G401.6 (cell line): Measurements from ENCODE around the gene TRIL.

Experiments
- FAIRE-seq: peaks from 2 replicates; lab custom pipeline; 2012; peaks lifted over from hg19 to GRCh38; lab: Jason Lieb, UNC

TRIL gene, protein sequence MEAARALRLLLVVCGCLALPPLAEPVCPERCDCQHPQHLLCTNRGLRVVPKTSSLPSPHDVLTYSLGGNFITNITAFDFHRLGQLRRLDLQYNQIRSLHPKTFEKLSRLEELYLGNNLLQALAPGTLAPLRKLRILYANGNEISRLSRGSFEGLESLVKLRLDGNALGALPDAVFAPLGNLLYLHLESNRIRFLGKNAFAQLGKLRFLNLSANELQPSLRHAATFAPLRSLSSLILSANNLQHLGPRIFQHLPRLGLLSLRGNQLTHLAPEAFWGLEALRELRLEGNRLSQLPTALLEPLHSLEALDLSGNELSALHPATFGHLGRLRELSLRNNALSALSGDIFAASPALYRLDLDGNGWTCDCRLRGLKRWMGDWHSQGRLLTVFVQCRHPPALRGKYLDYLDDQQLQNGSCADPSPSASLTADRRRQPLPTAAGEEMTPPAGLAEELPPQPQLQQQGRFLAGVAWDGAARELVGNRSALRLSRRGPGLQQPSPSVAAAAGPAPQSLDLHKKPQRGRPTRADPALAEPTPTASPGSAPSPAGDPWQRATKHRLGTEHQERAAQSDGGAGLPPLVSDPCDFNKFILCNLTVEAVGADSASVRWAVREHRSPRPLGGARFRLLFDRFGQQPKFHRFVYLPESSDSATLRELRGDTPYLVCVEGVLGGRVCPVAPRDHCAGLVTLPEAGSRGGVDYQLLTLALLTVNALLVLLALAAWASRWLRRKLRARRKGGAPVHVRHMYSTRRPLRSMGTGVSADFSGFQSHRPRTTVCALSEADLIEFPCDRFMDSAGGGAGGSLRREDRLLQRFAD

DNA sequence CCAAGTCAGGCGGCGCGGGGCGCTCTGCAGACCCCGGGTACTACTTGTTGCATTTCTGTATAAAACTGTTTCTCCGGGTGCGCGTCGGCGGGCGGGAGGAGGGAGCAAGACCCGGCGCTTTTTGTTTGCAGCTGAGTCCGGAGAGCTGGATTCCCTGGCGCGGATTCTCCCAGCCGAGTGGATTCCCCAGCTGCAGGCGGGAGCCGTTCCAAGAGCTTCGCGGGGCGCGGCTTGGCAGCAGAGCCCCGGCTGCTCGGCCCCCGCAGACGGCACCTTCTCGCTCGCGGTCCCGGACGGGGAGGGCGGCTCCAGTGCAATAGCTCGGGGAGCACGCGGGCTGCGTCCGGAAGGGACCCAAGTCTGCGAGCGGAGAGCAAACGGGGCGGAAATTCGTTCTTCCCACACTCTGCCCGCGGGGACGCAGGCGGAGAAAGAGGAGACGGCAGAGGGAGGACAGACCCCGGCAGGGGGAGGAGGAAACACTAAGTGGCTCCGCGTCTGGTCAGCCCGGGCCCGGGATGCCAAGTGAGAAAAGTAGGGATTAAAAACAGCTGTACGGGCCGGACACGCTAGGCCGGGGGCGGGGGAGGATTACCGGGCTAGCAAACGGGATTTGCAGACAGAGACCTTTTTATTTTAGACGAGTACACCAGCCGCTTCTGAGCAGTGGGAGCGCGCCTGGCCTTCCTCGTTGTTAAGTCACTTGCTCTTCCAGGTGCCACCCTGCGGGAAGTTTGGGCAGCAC lies at the start of gene TRIL:
TSS of gene TRIL (minus strand) at position 96 of the 745 bp plus-strand sequence. CDS start 284 bp downstream, outside the sequence.
- no peak for FAIRE-seq

DNA sequence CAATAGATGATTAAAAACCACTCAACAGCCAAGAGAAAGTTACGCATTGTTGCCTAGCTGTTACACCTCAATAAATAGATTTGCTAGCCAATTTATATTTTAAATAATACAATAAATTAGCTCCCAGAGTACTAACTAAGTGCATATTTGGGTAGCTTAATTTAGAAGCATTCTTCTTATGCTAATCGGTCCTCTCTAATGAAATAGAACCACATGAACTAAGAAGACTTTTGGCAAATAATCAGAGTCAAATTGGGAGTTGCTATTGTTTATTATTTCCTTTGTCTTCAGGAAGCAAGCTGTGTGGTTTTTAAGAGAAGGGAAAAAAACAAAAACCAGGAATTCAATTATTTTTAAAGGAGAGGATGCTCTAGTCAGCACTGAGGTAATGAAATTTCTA lies 49.0 kb upstream of the TRIL start:
- no peak for FAIRE-seq

DNA sequence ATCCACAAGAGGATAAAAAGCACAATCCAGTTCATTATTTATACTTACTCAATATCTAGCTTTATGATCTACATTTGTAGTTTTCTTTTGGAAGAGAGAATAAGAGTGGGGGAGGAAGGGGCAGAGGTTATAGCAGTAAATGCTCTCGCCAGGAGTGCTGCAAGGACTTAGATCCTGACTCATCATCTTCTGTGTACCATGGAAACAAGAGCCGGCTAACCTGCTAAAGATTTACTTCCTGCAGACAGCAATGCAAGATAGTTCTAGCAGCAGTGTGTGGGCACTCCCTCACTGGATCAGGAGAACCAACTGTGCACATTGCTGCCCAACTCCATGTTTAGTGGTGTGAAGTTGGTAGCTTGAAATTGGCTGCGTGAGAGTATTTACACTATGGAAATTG lies 47.7 kb upstream of the TRIL start:
- FAIRE-seq, result no peak

DNA sequence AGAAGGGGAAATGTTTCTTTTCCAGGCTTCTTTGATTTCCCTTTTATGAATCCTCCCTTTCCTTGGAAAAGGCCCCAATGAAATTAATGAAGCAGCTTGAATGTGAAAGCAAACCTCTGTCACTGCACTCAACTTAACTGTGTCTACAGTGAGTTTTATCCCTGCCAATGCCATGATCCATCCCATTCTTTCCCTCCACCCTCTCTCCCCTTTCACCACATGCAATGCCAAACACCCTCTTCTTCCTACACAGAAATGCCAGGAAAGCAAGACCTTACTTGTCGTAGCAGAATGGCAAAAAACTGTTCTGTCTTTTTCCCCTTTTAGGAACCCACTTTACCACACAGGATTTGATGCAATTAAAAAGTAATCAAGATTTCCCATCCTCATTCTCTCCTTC lies 47.3 kb upstream of the TRIL start:
- no peak for FAIRE-seq

DNA sequence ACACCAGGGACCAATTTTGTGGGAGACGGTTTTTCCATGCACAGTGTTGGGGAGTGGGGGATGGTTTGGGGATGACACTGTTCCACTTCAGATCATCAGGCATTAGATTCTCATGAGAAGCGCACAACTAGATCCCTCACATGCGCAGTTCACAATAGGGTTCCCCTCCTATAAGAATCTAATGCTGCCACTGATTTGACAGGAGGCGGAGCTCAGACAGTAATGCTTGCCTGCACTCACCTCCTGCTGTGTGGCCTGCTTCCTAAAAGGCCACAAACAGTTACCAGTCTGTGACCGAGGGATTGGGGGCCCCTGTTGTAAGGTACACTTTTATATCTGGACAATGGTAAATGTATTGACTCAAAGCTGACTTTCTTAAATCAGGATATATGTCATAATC lies 45.6 kb upstream of the TRIL start:
- FAIRE-seq, result no peak

DNA sequence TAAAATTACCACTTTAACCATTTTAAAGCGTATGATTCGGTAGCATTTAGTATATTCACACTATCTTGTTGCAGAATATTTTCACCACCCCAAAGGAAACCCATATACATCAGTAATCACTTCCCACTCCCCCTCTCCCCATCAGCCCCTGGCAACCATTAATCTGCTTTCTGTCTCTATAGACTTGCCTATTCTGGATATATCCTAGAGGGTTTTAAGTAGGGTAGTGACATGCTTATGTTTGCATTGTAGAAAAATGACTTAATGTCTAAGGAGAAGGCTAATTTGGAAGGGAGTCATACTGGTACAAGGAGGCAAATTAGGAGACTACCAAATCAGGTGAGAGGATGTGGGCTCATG lies 42.6 kb upstream of the TRIL start:
- FAIRE-seq, result no peak

DNA sequence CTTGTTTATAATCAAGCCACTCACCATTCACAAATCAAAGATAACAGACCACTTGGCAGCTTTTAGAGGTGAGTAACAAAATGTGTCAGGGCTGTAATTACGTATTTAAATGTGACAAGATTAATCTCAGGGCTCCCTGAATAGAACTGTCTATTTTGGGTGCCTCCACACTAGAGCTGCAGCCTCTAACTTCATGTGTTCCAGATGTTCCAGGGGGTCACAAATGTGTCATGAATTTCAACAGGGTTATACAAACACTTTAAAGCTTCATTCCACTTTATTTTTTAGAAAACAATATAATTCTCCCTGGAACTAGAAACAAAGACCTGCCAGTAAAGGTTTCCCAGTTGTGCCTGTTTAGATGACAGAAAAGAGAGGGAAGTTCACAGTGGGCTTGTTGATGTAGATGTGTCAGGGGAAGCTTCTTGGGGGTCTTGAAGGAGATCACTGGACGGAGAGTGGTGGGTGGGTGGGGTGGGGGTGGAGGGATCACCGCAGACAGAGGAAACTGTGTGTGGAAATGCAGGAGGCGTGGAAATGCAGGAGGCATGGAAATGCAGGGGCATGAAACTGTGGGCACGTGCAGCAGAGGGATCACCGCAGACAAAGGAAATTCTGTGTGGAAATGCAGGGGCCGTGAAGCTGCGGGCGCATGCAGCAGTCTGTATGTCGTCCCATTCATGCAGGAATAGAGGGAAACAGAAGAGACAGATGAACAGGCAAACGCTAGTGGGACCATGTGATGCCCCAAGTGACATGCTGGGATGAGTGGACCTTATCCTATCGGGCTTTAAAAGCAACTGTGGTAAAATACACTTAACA lies 42.0 kb upstream of the TRIL start:
- FAIRE-seq, result no peak

DNA sequence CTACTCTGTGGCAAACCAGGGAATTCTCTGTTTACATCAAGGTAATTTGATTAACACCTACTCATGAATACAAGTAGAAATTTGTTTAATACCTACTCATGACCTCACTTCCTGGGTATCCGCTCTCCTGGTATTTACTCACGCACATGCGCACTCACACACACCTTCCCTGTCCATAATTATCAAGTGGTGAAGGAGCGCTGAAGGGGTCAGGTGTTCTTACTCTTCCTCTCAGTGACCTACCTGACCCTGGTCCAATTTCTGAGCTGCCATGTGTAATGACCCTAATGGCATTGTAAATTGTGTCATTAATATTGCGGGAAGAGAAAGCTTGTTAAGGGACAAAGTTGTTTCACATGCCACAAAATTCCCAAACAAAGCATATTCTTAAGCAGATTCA lies 41.3 kb upstream of the TRIL start:
- FAIRE-seq, result no peak

DNA sequence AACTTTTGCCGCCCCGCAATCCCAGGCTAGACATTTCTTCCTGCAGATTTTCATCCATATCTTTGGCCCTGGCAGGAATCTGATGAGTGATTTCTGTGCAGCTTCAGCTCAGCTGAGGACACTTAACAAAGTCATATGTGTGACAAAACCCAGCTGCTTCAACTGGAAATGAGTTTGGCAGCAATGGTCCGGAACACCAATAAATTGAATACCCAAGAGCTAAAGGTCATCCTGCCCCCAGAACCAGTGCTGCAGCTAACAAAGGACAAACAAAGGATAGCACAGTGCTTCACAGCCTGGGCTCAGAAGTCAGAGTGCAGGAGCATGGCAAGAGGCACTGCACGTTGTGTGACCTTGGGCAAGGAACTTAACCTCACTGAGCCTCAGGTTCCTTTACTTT lies 40.0 kb upstream of the TRIL start:
- FAIRE-seq, result no peak

DNA sequence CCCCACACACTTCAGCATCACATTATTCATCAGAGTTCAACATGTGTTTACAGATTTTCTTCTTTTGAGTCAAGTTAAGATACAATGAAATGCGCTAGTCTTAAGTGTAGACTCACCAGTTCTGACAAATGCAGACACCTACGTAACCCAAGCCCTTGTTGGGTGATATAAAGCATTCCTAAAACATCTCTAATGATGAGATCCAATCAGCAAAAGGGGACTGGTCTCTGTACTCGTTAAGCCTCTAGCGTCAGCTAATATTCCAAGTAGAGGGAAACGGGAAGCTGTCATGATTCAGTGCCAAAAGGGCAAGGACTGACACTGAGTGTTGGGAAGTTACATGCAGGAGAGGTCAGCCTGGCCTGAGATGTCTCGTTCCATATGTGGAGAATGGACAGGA lies 38.7 kb upstream of the TRIL start:
- FAIRE-seq, result no peak

DNA sequence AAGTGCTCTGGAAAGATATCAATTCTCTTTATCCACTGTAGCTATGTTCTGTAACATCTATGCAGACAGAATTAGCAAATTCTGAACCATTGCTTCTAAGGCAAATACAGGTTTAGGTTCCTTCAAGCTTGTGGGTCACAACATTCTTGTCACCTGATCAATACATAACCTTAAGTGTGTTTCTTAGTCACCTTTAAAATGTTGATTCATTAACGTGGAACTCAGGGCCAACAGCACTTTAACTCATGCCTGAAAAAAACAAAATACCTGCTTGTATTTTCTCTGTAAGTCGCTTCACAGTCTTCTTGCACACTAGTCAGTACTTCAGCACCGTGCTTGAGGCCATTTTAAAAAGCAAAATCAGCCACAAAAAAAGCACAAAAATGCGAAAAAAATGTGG lies 35.2 kb upstream of the TRIL start:
- no peak for FAIRE-seq

DNA sequence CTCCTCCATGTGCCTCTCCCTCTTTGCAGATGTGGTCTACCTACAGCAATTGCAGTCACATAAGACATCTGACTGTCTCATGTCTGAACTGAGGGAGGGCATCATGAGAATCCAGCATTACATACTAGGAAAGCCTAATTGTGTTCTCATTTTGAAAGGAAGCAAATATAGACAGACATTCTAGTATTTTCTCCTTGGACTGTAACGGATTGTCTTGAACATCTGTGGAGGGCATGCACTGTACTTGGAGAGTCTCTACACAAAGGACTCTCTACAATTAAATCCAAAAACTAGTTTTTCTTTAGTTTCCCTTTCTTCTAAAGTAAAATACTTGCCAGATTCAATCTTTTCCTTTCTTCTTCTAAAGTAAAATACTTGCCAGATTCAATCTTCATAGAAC lies 34.7 kb upstream of the TRIL start:
- FAIRE-seq, result no peak

DNA sequence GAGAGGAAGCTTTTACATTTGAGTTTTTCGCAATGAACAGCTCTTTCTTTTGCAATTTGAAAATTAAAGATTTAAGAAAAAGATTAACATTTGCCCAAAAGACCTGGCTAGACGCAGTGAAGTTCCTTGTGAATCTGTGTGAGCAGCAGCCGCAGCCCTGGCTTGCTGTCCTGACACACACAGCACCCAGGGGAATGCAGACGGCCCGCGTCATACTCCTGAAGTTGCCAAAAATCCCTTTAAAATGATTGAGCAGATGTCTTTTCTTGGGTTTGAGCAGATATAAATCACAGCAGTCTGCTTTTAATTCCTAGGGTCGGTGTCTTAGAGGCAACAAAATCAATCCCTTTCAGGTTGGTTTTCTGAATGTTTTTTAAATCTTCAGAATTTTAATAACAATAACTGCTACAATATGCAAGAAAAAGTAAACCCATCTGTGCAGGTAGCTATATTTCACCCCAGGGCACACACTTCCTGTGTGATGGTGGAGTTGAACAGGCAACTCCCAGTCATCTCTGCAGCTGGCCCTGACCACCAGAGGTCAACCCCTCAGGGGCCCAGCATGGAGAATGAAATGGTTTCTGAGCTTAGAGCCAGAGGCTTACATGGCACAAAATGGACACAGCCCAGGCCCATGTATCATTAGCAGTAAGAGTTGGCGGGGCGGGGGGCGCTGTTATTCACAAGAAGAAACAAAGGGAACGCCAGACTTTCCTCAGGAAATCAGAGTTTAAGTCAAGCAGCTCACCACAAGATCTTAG lies 32.2 kb upstream of the TRIL start:
- no peak for FAIRE-seq

DNA sequence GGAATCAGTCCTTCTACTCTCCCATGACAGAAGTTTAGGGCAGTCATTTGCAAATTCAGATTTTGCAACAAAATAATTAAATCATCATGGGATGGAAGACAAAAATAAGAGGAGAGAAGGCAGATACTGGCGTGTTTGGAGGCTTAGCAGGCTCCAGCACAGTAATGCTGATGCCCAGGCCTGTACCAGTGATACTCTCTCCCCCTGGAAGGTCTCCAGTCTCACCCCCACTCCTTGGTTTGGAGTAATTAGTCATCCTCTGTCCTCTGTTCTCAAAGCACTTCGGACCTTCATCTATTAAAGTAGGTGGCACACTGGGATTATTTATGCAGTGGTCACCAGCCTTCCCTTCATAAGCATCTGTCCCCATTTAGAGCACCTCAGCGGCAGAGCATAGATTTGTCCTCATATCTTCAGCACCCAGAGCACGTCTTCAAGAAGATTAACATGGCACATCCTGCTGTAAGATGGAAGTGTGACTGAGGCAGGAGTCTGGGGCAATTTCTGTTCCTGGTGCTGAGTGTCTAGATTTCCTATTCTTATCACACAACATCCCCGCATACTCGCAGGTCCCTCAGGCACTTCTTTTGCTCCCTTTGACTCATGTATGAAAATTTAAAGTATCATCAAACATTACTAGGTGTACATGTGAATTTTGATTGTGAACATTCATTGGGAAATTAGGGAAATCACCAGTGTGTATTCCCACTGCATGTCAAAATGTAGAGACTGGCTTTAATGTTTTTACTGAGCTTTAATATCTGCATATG lies 31.3 kb upstream of the TRIL start:
- FAIRE-seq, result no peak

DNA sequence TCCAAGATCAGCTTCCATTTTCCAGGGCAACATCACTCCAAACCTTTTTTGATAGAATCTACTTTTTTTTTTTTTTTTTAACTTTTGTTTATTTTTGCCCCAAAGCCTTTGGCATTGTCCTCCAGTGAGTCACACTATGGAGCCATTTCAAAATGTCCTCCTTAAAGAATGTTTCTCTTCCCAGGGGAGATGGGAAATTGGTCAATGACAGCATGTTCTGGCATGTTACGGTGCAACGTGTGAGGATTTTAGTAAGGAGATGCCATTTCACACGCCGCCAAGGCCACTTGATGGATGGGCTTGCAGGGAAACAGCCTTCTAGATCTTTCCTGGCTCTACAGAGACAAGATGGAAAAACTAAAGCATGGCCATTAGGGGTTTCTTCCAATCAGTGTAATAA lies 30.7 kb upstream of the TRIL start:
- no peak for FAIRE-seq

DNA sequence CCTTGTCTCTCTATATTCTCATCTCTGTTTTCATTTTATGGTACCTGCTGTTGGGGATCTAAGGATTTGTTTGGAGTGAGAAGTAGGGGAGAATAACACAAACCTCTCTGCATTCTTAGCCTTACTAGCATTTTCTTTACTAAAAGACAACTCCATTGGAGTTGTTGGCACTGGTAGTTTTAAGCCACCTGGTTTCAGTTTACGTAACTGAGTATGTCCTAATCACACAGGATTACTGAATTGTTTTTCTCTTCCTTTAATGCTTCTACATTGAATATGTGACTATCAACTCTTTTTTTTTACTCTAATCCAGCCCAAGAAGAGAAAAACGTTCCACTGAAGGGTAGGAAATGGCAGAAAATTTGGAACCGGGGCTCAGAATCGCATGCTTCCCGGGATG lies 30.0 kb upstream of the TRIL start:
- FAIRE-seq, result no peak

DNA sequence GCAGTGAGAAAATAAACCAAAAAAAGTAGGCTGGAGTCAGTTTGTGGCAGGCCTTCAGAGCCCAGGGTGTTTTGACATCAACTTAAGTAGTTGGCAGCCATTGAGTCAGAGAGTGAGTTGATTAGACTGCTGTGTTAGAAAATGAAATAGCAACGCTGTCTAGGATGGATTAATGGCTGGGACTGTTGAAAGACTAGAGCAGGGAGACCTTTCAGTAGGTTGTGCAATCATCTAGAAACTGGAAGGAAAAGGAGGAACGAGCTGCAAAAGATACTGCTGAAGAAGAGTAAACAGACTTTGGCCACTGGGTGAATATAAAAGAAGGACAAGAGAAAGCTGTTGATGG lies 28.6 kb upstream of the TRIL start:
- FAIRE-seq, result no peak

DNA sequence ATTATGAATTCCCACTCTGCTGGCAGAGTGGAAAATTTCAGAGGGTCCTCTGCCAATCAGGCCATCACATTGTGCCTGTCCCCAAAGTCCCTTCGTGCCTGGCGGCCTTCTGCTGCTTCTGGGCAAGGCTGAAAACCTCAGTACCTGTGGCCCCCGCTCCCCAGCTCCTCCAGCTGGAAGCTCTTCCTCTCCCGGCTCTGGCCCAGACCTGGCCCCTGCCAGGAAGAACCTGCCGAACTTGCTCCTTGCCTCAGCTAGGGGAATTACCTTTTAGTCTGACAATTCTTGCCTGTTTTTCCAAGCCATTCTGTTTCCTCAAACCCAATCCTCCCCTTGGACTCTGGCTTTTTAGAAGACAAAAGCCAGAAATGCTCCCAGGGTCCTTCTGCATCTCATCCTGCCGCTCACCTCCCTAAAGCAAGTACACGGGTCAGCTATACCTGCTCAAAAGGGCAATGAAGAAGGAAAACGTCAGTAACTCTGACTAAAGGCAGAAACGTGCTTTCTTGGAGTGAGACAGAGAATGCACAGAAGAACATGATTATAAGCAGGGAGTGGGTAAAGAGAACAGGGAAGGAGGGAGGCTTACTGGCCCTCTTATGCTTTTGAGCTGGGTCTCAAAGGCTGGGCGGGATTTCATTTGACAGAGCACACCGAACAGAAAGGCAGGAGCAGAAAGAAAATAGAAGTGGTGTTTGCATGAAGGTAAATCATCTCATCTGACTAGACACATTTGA lies 28.1 kb upstream of the TRIL start:
- no peak for FAIRE-seq

DNA sequence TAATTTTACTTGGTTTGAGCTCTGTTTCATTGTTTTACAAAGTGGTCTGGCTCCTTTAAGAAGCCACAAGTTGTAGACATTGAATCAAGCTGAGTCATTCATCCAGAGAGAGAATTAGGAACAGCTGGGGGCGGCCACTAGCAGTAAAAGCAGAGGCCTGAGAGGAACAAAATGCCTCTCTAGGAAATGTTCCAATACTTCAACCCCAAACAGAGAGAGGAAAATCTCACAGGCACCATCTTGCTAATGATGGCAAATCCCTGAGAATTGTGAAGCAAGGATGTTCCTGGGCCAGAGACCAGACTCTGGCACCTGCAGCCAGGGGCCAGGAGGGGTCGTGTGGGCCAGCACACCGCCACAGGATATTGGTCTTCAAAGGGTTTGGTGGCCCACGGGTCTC lies 26.5 kb upstream of the TRIL start:
- FAIRE-seq, result no peak

DNA sequence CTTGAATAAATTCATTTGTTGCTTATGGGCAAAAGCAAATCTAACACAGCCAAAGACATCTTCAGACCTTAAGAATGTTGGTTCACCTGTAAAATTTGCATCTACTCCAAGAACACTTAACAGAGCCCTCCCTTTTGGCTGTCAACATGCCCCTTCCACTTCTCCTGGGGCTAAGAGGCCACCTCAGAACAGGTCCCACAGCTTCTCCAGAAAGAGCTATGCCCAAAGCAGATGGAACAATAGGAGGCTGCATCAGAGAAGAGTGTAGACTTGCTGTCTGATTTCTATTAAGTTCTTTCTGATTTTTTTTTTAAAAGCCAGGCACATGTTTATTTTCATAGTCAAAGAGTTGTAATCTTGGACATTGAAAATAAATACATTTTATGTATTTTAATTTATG lies 26.1 kb upstream of the TRIL start:
- no peak for FAIRE-seq
